Testis (tissue), 3 donors: ENCODE measurements around the gene CNBD2. TPM values are rescaled to one million over a fixed set of nuclear protein-coding genes. Genes with fewer than 3 reads are reported as not detected.
A peak's percentile ranks its signal among the peaks of the same experiment; 100 is the strongest.

ENCODE experiments used
- DNase-seq: peaks from one replicate; pipeline ENCODE4 v3.0.0-alpha.2; 2019
- H3K27ac ChIP-seq, 2 donors: fragments of 200-600 bp; sonication (generic); one replicate each; pipeline ENCODE4 v1.5.1; 2019
- H3K27me3 ChIP-seq: fragments of 200-600 bp; sonication (generic); one replicate; pipeline ENCODE4 v1.5.1; 2019
- H3K36me3 ChIP-seq: fragments of 200-600 bp; sonication (generic); one replicate; pipeline ENCODE4 v1.5.1; 2017; ENCODE audit warnings: low read depth; ENCODE audit errors: missing control alignments
- H3K4me1 ChIP-seq: fragments of 200-600 bp; sonication (generic); one replicate; pipeline ENCODE4 v1.5.1; 2019
- H3K4me3 ChIP-seq, 2 donors: fragments of 200-600 bp; sonication (generic); one replicate each; pipeline ENCODE4 v1.5.1; 2017 to 2019
- H3K9me3 ChIP-seq: fragments of 200-600 bp; sonication (generic); one replicate; pipeline ENCODE4 v1.5.1; 2017
- CTCF ChIP-seq, 3 experiments: fragments of 450-650 bp in 2 of 3; fragments of 200-600 bp in 1 of 3; sonication (generic) in 1 of 3; IDR thresholded peaks; one replicate each; pipeline ENCODE4 v1.5.1; 2016 to 2019; ENCODE audit warnings: antibody characterized with exemption in 3 of 3, mild to moderate bottlenecking in 2 of 3, moderate library complexity in 1 of 3
- POLR2A ChIP-seq: fragments of 450-650 bp; IDR thresholded peaks from one replicate; pipeline ENCODE4 v1.6.1; 2017; ENCODE audit warnings: antibody characterized with exemption, mild to moderate bottlenecking, moderate library complexity
- WGBS, 2 donors: methylation state at CpG; one replicate each; pipeline ENCODE4 v1.1.5; 2018; 5-methylcytosine and 5-hydroxymethylcytosine counted together
- intact Hi-C: fragments of 100-400 bp; cut with DNase I; formaldehyde crosslinking; loops from one replicate; pipeline ENCODE4 v1.15.1; 2023; ENCODE audit warnings: low total_unique reads
- polyA plus RNA-seq: library from polyadenylated mRNA; stranded (reverse); fragments of 350-450 nt; fragmentation: Illumina TruSeq; extraction: RNeasy Lipid Tissue Mini Kit (QIAGEN cat#74804); gene quantifications from one replicate; pipeline ENCODE4 v1.2.3, GENCODE V29; 2014; ENCODE audit warnings: low read depth, low replicate concordance; ENCODE audit not compliant: insufficient read depth
- total RNA-seq, 2 donors: library from RNA; depleted of rRNA; stranded (reverse); fragments of >200 nt; gene quantifications; one replicate each; pipeline ENCODE4 v1.2.3, GENCODE V29; 2016

CNBD2 gene
- total and polyA plus RNA-seq, 3 donors from 2014 or later, result 19.7 to 46.6 (median 28.3) TPM

GRCh38 chr20:35981969-35982368 is 13.6 kb downstream of the CNBD2 start:
- WGBS, 2 donors, result 78 to 81% methylated on average over 3 of the region's 3 CpGs
- intact Hi-C loops, result no loop called here
- no peak for DNase-seq

GRCh38 chr20:35984382-35984781 is 16.0 kb downstream of the CNBD2 start:
- H3K36me3 ChIP-seq, result no peaks in the 10 kb centered on the region
- no peak for DNase-seq
- 72 to 79% methylated on average over 6 of the region's 6 CpGs for WGBS, 2 donors
- H3K4me3 ChIP-seq, result no peak overlapping the region
- no peak overlapping the region for H3K27ac ChIP-seq
- TF ChIP-seq CTCF (IDR thresholded peaks at IDR 0.05), result no peak
- TF ChIP-seq POLR2A, result no peak
- H3K9me3 ChIP-seq, result no peaks in the 10 kb centered on the region
- intact Hi-C loops, result no loop called here
- H3K27me3 ChIP-seq, result no peaks in the 10 kb centered on the region
- H3K4me1 ChIP-seq, result no peaks in the 10 kb centered on the region

More at GRCh38 chr20:35981969-35982368, 13.6 kb downstream of the CNBD2 start:
- no peaks in the 10 kb centered on the region for H3K36me3 ChIP-seq
- TF ChIP-seq POLR2A (no peak), CTCF (IDR thresholded peaks at IDR 0.05) (no peak)
- H3K9me3 ChIP-seq, result no peaks in the 10 kb centered on the region
- no peaks in the 10 kb centered on the region for H3K27me3 ChIP-seq
- no peaks in the 10 kb centered on the region for H3K4me1 ChIP-seq
- H3K4me3 ChIP-seq, result no peak overlapping the region
- no peak overlapping the region for H3K27ac ChIP-seq

- WGBS, 2 donors, result 92 to 95% methylated on average over 2 of the region's 2 CpGs
- H3K4me1 ChIP-seq, result no peaks in the 10 kb centered on the region
- H3K27ac ChIP-seq, result no peak overlapping the region
- DNase-seq, result no peak
- intact Hi-C loops, result no loop called here
- TF ChIP-seq CTCF (IDR thresholded peaks at IDR 0.05) (no peak), POLR2A (no peak)
- H3K27me3 ChIP-seq, result no peaks in the 10 kb centered on the region
- H3K4me3 ChIP-seq, result no peak overlapping the region
- H3K36me3 ChIP-seq, result no peaks in the 10 kb centered on the region
- no peaks in the 10 kb centered on the region for H3K9me3 ChIP-seq
Measured at GRCh38 chr20:35985806-35986205, 17.4 kb downstream of the CNBD2 start.

GRCh38 chr20:35988910-35989463 is 20.6 kb downstream of the CNBD2 start:
- H3K27me3 ChIP-seq, result no peaks in the 10 kb centered on the region
- no peaks in the 10 kb centered on the region for H3K4me1 ChIP-seq
- no peaks in the 10 kb centered on the region for H3K9me3 ChIP-seq
- H3K27ac ChIP-seq, result no peak overlapping the region
- DNase-seq, result no peak
- 86 to 89% methylated on average over 2 of the region's 2 CpGs for WGBS, 2 donors
- H3K36me3 ChIP-seq, result no peaks in the 10 kb centered on the region
- intact Hi-C loops, result no loop called here
- TF ChIP-seq POLR2A (no peak), CTCF (IDR thresholded peaks at IDR 0.05) (no peak)
- H3K4me3 ChIP-seq, result no peak overlapping the region

GRCh38 chr20:35991142-35991771 is 22.9 kb downstream of the CNBD2 start:
- peak; percentile 35 for DNase-seq
- Histone ChIP-seq H3K36me3 (no peaks in the 10 kb centered on the region), H3K4me3 (no peak overlapping the region), H3K9me3 (no peaks in the 10 kb centered on the region), H3K4me1 (peaks cover 4% of the 10 kb centered on the region), H3K27me3 (no peaks in the 10 kb centered on the region), H3K27ac (no peak overlapping the region)
- intact Hi-C loops, result no loop called here
- WGBS, 2 donors, result 45 to 54% methylated on average over 3 of the region's 3 CpGs
- TF ChIP-seq POLR2A (no peak), CTCF (IDR thresholded peaks at IDR 0.05) (peak; percentile 19 to 46 (median 38))
